Cardiac septum (tissue), 1 donor: ENCODE data around the gene MIEF1. TPM values are rescaled to one million over a fixed set of nuclear protein-coding genes. Genes with fewer than 3 reads are reported as not detected.
A peak's percentile ranks its signal among the peaks of the same experiment; 100 is the strongest.
"Not testable (repeated sequence)": the region's sequence is repeated elsewhere in the genome, so short reads cannot be mapped to it uniquely, and the experiment has no call there.

Experiments
- DNase-seq: peaks from one replicate; pipeline ENCODE4 v3.0.0-alpha.2; 2020; ENCODE audit warnings: low spot score
- intact Hi-C: fragments of 100-400 bp; cut with DNase I; formaldehyde crosslinking; loops from one replicate; pipeline ENCODE4 v1.14.0; 2022
- total RNA-seq: library from RNA; stranded (reverse); fragmentation: NEBNext Ultra II Directional; extraction: Animal tissue kit (Norgen Biotek cat#: 25700); gene quantifications from one replicate; pipeline ENCODE4 v1.2.1, GENCODE V29; 2021
- donor health status: DM: no; HTN: no; CAD: no.

Gene MIEF1
- total RNA-seq, 1 donor from 2014 or later, result 19.4 TPM

- DNase-seq, intact Hi-C loops: not testable (repeated sequence)
Observed at GRCh38 chr22:39507021-39507420, 4.9 kb downstream of the MIEF1 start.

- no peak for DNase-seq
- intact Hi-C loops, result no loop called here
Observed at GRCh38 chr22:39508393-39508792, 6.3 kb downstream of the MIEF1 start.

DNA sequence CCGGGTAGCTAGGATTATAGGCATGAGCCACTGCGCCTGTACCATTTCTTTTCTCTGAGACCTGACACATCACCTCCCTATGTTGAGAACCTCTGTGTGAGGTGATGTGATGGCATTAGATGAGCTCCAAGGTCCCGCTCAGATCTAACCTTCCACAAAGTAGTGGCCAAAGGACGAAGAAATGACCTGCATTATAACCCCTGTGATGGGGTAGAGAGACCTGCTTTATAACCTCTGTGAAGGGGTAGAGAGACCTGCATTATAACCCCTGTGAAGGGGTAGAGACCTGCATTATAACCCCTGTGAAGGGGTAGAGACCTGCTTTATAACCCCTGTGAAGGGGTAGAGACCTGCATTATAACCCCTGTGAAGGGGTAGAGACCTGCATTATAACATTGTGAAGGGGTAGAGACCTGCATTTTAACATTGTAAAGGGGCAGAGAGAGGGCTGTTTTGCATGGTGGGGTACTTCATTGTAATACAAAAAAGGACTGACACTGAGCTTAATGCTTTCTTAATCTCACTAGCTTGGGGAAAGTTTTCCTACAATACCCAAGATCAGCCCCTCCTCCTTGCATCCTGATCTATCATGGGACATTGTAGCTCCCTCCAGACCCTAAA is 8.5 kb downstream of the MIEF1 start:
- DNase-seq, result no peak

DNA sequence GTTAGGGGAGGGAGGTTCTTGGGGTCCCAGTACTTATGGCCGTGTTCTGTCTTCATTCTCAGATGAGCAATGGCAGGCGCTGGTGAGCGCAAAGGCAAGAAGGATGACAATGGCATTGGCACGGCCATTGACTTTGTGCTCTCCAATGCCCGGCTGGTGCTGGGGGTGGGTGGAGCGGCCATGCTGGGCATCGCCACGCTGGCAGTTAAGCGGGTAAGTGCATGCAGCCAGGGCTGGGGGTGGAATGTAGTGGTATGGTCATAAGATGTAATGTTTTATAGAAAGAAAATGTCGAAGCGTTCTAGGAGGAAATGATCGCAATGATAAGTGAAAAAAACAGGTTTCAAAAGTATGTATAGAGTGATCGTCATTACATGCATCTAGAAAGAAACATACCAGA is 9.1 kb downstream of the MIEF1 start:
- no peak for DNase-seq
- intact Hi-C loops, result no loop called here

More for the DNA sequence above, 8.5 kb downstream of the MIEF1 start:
- intact Hi-C loops, result no loop called here

DNA sequence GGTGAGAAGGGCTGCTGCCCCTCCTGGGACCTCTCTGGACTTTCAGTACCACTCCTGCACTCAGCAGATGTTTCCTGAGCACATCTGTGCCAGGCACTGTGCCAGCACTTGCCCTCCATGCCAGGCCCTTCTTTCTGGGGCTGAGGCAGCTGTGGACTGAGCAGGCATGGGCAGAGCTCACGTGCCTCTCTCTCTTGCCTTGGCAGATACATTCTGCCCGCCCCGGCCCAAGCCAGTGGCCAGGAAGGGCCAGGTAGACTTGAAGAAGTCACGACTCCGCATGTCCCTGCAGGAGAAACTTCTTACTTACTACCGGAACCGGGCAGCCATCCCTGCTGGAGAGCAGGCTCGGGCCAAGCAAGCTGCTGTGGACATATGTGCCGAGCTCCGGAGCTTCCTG is 9.9 kb downstream of the MIEF1 start:
- DNase-seq, result no peak
- intact Hi-C loops, result no loop called here

DNA sequence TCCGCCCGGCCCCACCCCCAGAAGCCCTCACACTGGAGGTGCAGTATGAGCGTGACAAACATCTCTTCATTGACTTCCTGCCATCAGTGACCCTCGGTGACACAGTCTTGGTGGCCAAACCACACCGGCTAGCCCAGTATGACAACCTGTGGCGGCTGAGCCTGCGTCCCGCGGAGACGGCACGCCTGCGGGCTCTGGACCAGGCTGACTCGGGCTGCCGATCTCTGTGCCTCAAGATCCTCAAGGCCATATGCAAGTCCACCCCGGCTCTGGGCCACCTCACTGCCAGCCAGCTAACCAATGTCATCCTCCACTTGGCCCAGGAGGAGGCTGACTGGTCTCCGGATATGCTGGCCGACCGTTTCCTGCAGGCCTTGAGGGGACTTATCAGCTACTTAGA is 11.7 kb downstream of the MIEF1 start:
- DNase-seq, result no peak
- intact Hi-C loops, result loop anchor here (2.0 kb wide), 1 partner anchor 115 kb away; the partner anchor contains the start of gene TAB1

DNA sequence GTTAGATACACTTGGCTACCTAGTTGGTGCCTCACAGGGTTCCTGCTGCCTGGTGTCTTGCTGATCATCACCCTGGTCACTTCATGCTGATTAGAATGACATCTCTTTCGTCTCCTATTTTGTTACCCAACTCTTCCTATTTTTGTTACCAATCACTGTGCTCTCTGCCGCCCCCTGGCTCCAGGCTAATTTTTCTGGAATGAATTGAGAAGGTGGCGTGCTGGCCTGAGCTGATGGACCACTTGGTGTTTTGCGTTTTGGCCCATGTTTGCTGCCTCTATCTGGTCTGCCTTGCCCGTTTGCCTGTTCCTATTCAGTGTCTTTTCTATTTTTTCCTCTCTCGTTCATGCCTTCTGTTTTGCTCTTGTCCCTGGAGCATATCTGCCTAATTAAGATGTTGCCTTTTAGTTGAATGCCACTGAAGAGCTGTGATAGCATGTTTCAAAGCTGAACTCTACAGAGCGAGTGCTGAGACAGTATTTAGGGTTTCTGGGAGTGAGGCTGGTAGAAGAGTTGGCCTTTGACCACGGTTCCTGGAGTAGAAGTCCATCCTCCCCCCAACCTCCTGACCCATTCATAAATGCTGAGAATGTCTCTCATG is 12.4 kb downstream of the MIEF1 start:
- DNase-seq, result no peak
- intact Hi-C loops, result loop anchor here (2.0 kb wide), 1 partner anchor 116 kb away; the partner anchor contains the start of gene TAB1

DNA sequence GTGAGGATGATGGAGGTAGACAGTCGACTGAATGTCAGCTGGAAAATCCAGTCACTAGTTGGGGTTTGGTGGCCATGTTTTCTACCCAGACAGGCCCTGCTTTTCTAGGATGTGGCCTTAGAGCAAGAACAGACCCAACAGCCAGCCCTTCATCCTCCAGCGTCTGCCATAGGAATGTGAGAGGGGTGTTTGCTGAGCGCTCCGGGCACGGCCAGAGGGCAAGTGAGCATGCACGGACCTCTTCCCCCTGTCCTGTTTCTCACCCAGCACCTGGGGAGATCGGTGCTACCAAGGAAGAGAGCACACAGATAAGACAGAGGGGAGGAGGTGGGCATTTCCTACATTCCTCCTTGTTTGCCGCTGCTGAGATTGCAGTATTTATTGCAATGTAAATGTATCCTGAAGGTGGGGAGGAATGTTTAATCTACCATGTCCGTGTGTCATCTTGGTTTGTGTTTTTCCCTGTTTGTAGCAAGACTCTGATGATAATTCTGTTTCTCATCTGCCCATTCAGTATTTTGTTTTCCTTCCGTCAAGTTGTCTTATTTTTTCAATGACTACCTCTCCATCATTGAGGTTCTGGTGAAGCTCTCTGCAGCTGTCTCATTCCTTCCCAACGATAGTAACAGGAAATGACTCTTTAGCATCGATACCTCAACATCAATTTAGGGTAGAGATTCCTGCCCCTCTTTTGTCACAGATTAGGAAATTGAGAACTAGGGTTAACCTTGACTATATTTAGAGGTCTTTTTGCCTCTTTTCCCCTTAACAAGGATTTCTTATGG is 13.4 kb downstream of the MIEF1 start:
- DNase-seq, result no peak
- intact Hi-C loops, result loop anchor here (2.0 to 5.0 kb wide), 3 partner anchors 117 to 343 kb away; partner anchors contain the start of gene TAB1

- intact Hi-C loops, result loop anchor here (5.0 kb wide), 2 partner anchors 175 to 345 kb away; no protein-coding TSS in a partner anchor
- DNase-seq, result no peak
Observed at GRCh38 chr22:39517470-39517869, 15.4 kb downstream of the MIEF1 start.

- intact Hi-C loops, result loop anchor here (5.0 kb wide), 2 partner anchors 176 to 346 kb away; no protein-coding TSS in a partner anchor
- no peak for DNase-seq
Observed at GRCh38 chr22:39518144-39518786, 16.2 kb downstream of the MIEF1 start.

DNA sequence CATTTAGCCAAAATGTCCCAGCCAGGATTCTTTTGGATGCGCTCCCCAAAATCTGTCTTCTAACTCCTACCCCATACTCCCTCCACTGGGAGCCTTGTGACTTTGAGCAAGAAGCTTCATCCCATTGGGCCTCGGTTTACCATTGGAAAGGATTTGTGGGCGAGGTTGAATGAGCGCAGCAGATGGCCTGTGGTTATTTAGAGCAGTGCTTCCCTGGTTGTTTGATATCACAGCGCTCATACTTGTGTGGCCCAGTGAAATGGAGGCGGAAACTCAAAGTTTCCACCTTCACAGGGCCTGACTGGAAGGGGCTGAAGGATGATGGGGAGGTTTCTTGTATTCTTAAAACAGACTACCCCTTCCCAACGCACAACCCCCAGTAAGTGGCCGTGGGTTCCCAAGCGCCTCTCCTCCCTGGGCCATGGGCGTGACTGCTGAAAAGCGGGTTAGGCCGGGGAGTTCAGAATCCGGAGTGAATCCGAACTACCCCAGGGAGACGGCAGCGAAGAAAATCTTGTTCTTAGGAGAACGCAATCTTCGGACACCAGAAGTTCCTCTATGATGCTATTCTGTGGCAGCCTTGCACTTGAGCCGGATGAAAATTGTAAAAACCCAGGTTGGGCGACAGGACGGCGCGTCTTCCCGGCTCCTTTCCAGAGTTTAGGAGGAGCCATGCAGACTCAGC is 17.0 kb downstream of the MIEF1 start:
- no peak for DNase-seq
- intact Hi-C loops, result loop anchor here (1.0 to 5.0 kb wide), 3 partner anchors 23 to 347 kb away; no protein-coding TSS in a partner anchor

DNA sequence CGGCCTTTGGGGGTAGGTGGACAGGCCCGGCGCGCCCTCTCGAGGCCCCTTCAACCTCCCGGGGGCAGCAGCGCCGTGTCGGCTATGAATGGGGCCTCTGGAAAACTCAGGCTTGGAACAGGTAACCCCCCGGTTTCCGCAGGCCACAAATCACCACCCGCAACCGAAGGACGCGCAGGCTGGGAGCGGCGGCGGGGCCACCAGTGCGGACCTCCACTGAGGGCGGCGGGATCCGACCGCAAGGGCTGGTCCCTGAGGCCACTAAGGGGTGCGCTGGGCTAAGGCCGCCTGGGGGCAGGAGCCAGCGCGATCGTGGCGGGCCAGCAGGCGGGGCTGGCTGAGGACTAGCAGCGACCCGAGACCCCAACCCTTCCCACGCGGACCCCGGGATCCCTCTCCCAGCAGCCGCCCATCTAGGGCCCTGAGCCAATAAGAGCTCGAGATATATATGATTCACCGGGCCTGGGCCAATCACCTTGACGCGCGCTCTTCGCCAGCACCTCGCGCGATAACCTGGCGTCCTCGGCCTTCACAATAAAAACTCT is 17.7 kb downstream of the MIEF1 start:
- DNase-seq, result peak; percentile 98
- intact Hi-C loops, result loop anchor here (1.0 to 10.0 kb wide), 6 partner anchors 17 to 645 kb away; partner anchors contain the start of genes CBX6, MIEF1 and RPL3

- peak; percentile 94 for DNase-seq
- intact Hi-C loops, result loop anchor here (1.0 to 10.0 kb wide), 3 partner anchors 18 to 646 kb away; partner anchors contain the start of genes CBX6, MIEF1 and RPL3
Observed at GRCh38 chr22:39520226-39521105, 18.4 kb downstream of the MIEF1 start, which contains the start of gene ATF4. Gene ATF4, plus strand, starts transcription at chr22:39520562. Its CDS starts 884 bp downstream, at chr22:39521446.

DNA sequence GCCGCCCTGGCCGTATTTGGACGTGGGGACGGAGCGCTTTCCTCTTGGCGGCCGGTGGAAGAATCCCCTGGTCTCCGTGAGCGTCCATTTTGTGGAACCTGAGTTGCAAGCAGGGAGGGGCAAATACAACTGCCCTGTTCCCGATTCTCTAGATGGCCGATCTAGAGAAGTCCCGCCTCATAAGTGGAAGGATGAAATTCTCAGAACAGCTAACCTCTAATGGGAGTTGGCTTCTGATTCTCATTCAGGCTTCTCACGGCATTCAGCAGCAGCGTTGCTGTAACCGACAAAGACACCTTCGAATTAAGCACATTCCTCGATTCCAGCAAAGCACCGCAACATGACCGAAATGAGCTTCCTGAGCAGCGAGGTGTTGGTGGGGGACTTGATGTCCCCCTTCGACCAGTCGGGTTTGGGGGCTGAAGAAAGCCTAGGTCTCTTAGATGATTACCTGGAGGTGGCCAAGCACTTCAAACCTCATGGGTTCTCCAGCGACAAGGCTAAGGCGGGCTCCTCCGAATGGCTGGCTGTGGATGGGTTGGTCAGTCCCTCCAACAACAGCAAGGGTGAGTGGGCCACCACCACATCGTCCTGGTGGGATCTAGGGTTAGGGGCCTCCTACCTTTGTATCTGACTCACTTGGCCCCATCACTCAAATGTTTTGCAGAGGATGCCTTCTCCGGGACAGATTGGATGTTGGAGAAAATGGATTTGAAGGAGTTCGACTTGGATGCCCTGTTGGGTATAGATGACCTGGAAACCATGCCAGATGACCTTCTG is 19.2 kb downstream of the MIEF1 start:
- not testable (repeated sequence) for DNase-seq
- intact Hi-C loops, result loop anchor here (5.0 to 10.0 kb wide), 2 partner anchors 204 to 646 kb away; partner anchors contain the start of genes CBX6 and RPL3

- intact Hi-C loops, result loop anchor here (5.0 to 10.0 kb wide), 2 partner anchors 205 to 647 kb away; partner anchors contain the start of genes CBX6 and RPL3
Observed at GRCh38 chr22:39522091-39522490, 20.0 kb downstream of the MIEF1 start.

GRCh38 chr22:39522567-39523300 is 20.6 kb downstream of the MIEF1 start:
- intact Hi-C loops, result loop anchor here (5.0 to 10.0 kb wide), 2 partner anchors 205 to 648 kb away; partner anchors contain the start of genes CBX6 and RPL3
- DNase-seq, result no peak

More at GRCh38 chr22:39522091-39522490, 20.0 kb downstream of the MIEF1 start:
- DNase-seq, result not testable (repeated sequence)
